ENCODE results near the gene ARFGAP1. TPM values are rescaled to one million over a fixed set of nuclear protein-coding genes. Genes with fewer than 3 reads are reported as not detected.

Gene ARFGAP1
- total and polyA plus RNA-seq, 10 of the 15 experiments (the other 5 are each of a cell fraction or from before 2014, with no cell fraction given): 0.45 to 79.9 (median 30.8) TPM

GRCh38 chr20:63309261-63310071 is 36.9 kb downstream of the ARFGAP1 start:
- Histone ChIP-seq H3K4me2 (ENCODE audit: control insufficient read depth, insufficient read depth) (no peak overlapping the region), H4K20me1 (ENCODE audit: control insufficient read depth, insufficient read depth) (no peaks in the 10 kb centered on the region), H3K9me3 (replicated peaks; ENCODE audit: control insufficient read depth, insufficient read depth, low read length) (no peaks in the 10 kb centered on the region), H3K4me1 (ENCODE audit: control insufficient read depth, insufficient read depth, low read length) (no peaks in the 10 kb centered on the region), H3K79me2 (ENCODE audit: control insufficient read depth, insufficient read depth, low read length) (no peaks in the 10 kb centered on the region), H2AFZ (ENCODE audit: control insufficient read depth, low read depth, low read length) (no peak overlapping the region), H3K36me3 (ENCODE audit: control insufficient read depth in 2 of 2, insufficient read depth in 2 of 2, low read length in 1 of 2) (no peaks in the 10 kb centered on the region), H3K9ac (ENCODE audit: control insufficient read depth, insufficient read depth, low read length) (no peak overlapping the region), H3K4me3 (no peak overlapping the region), H3K27ac (ENCODE audit: control insufficient read depth, insufficient read depth) (no peak overlapping the region), H3K27me3 (replicated peaks in 1 of 2; ENCODE audit: control insufficient read depth in 2 of 2, insufficient read depth in 2 of 2, low read length in 1 of 2) (no peaks in the 10 kb centered on the region)
- FAIRE-seq (no peak), ATAC-seq (peak; percentile 76), DNase-seq (ENCODE audit: low read depth, low spot score) (no peak)
- intact Hi-C loops (cut with micrococcal nuclease; ENCODE audit: unreplicated experiment) (no loop called here), in situ Hi-C loops (cut with MboI) (no loop called here)
- BruUV-seq (replicated peaks): no TSS peak
- ChIA-PET POLR2A (no interaction called here), CTCF (interaction anchor here (0.6 to 2.1 kb wide), 3 partner anchors 73 to 187 kb away, joined by 3 to 12 read pairs (median 3); no protein-coding TSS in a partner anchor), RAD21 (ENCODE audit: unreplicated experiment) (interaction anchor here (0.8 to 1.8 kb wide), 4 partner anchors 15 to 86 kb away, joined by 3 to 5 read pairs (median 3); no protein-coding TSS in a partner anchor), SMC1A (ENCODE audit: uncharacterized antibody, unreplicated experiment) (interaction anchor here (0.7 kb wide), 1 partner anchor 72 kb away, joined by 4 read pairs; no protein-coding TSS in a partner anchor)
- TF ChIP-seq SMC3 (IDR thresholded peaks at IDR 0.05; ENCODE audit: borderline replicate concordance, low read length) (peak; percentile 43), CTCF (IDR thresholded peaks at IDR 0.05 in 2 of 3, conservative IDR thresholded peaks at IDR 0.05 in 1 of 3; ENCODE audit: control insufficient read depth in 2 of 3, extremely low read depth in 1 of 3, insufficient read depth in 1 of 3, low read depth in 3 of 3, low read length in 3 of 3) (peak; percentile 37 to 67 (median 49); a peak in 5 of 6 replicates), MTA3 (IDR thresholded peaks at IDR 0.05; ENCODE audit: borderline replicate concordance, low read length) (no peak), RAD21 (IDR thresholded peaks at IDR 0.05; ENCODE audit: insufficient read depth, low read depth, low read length) (0 out of 2 replicates have a peak, but pooled peaks have one; percentile 28)
- TF ChIP-seq, protein P1, sequence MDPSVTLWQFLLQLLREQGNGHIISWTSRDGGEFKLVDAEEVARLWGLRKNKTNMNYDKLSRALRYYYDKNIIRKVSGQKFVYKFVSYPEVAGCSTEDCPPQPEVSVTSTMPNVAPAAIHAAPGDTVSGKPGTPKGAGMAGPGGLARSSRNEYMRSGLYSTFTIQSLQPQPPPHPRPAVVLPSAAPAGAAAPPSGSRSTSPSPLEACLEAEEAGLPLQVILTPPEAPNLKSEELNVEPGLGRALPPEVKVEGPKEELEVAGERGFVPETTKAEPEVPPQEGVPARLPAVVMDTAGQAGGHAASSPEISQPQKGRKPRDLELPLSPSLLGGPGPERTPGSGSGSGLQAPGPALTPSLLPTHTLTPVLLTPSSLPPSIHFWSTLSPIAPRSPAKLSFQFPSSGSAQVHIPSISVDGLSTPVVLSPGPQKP (IDR thresholded peaks at IDR 0.05; ENCODE audit: low read depth, low read length): no peak
- WGBS (ENCODE audit: insufficient coverage, insufficient replicate concordance, low lambda C conversion rate, missing lambda C conversion rate): 43% methylated on average over 35 of the region's 35 CpGs

Data from GM12878 (cell line).